HEK293 (cell line): ENCODE measurements around the gene RECK.

Experiments
- CTCF ChIA-PET: fragments of 350-600 bp; formaldehyde crosslinking; extraction: SDS; loops from one replicate; lab custom pipeline; 2021; ENCODE audit warnings: antibody characterized with exemption; lab: Yijun Ruan, JAX
- POLR2A ChIA-PET: fragments of 300-600 bp; formaldehyde crosslinking; extraction: SDS; loops from one replicate; lab custom pipeline; 2020; ENCODE audit warnings: antibody characterized with exemption, inconsistent platforms; lab: Yijun Ruan, JAX
- H3K27ac ChIP-seq: fragments of 200-500 bp; sonication (Bioruptor generic); 2 replicates; pipeline ENCODE4 v1.5.1; 2014; ENCODE audit warnings: low read depth, low read length, control low read depth, inconsistent platforms; ENCODE audit errors: extremely low read depth
- H3K36me3 ChIP-seq, 2 experiments: fragments of 200-500 bp in 1 of 2; sonication (Bioruptor generic) in 1 of 2; 1 replicate in 1 of 2; 2 replicates in 1 of 2; pipeline ENCODE4 v1.5.1; 2014 to 2017; ENCODE audit warnings: inconsistent platforms in 2 of 2, low read length in 2 of 2; ENCODE audit not compliant: control insufficient read depth in 2 of 2, insufficient read depth in 1 of 2
- H3K4me1 ChIP-seq: fragments of 200-500 bp; sonication (Bioruptor generic); 2 replicates; pipeline ENCODE4 v1.5.1; 2014; ENCODE audit warnings: mild to moderate bottlenecking, low read length, inconsistent platforms; ENCODE audit not compliant: control insufficient read depth, insufficient read depth
- H3K4me3 ChIP-seq: 2 replicates; pipeline ENCODE4 v1.5.1; 2011; ENCODE audit warnings: low read depth, mild to moderate bottlenecking, control low read depth, low read length, moderate library complexity
- H3K9me3 ChIP-seq: fragments of 200-500 bp; sonication (Bioruptor generic); 2 replicates; pipeline ENCODE4 v1.5.1; 2014; ENCODE audit warnings: low read depth, low read length, inconsistent platforms; ENCODE audit not compliant: control insufficient read depth, insufficient read depth
- PATZ1 ChIP-seq: fragments of 450-650 bp; formaldehyde crosslinking; IDR thresholded peaks from 2 replicates; pipeline ENCODE4 v1.5.1; 2016; ENCODE audit warnings: missing biosample characterization, missing genetic modification characterization
- PRDM4 ChIP-seq: fragments of 450-650 bp; formaldehyde crosslinking; IDR thresholded peaks from 2 replicates; pipeline ENCODE4 v1.5.1; 2017; ENCODE audit warnings: missing biosample characterization, missing genetic modification characterization
- TRIM28 ChIP-seq: IDR thresholded peaks from 2 replicates; pipeline ENCODE4 v1.6.1; 2011; ENCODE audit warnings: low read length, control low read depth, borderline replicate concordance
- YY2 ChIP-seq: fragments of 450-650 bp; formaldehyde crosslinking; IDR thresholded peaks from 2 replicates; pipeline ENCODE4 v1.5.1; 2016; ENCODE audit warnings: missing biosample characterization, missing genetic modification characterization
- ZBTB17 ChIP-seq: fragments of 450-650 bp; formaldehyde crosslinking; IDR thresholded peaks from 2 replicates; pipeline ENCODE4 v1.5.1; 2016; ENCODE audit warnings: missing biosample characterization, missing genetic modification characterization
- ZBTB7A ChIP-seq: fragments of 450-650 bp; formaldehyde crosslinking; IDR thresholded peaks from 2 replicates; pipeline ENCODE4 v1.5.1; 2016; ENCODE audit warnings: low read depth, missing biosample characterization, missing genetic modification characterization
- ZEB2 ChIP-seq: fragments of 450-650 bp; formaldehyde crosslinking; IDR thresholded peaks from 2 replicates; pipeline ENCODE4 v1.5.1; 2016; ENCODE audit warnings: missing biosample characterization, missing genetic modification characterization
- ZNF184 ChIP-seq: fragments of 450-650 bp; IDR thresholded peaks from 2 replicates; pipeline ENCODE4 v1.5.1; 2018; ENCODE audit warnings: missing biosample characterization, mild to moderate bottlenecking, missing genetic modification characterization
- ZNF362 ChIP-seq: fragments of 450-650 bp; formaldehyde crosslinking; IDR thresholded peaks from 2 replicates; pipeline ENCODE4 v1.5.1; 2016; ENCODE audit warnings: missing biosample characterization, missing genetic modification characterization
- ZNF37A ChIP-seq: fragments of 450-650 bp; IDR thresholded peaks from 2 replicates; pipeline ENCODE4 v1.5.1; 2018; ENCODE audit warnings: missing biosample characterization, missing genetic modification characterization
- ZNF544 ChIP-seq: fragments of 450-650 bp; formaldehyde crosslinking; IDR thresholded peaks from 2 replicates; pipeline ENCODE4 v1.5.0; 2017; ENCODE audit warnings: missing biosample characterization, missing genetic modification characterization
- ZNF660 ChIP-seq: fragments of 450-650 bp; IDR thresholded peaks from 2 replicates; pipeline ENCODE4 v1.5.1; 2018; ENCODE audit warnings: missing biosample characterization, mild to moderate bottlenecking, missing genetic modification characterization
- ZNF692 ChIP-seq: fragments of 450-650 bp; formaldehyde crosslinking; IDR thresholded peaks from 2 replicates; pipeline ENCODE4 v1.5.1; 2016; ENCODE audit warnings: missing biosample characterization, missing genetic modification characterization
- ZNF791 ChIP-seq: fragments of 450-650 bp; formaldehyde crosslinking; IDR thresholded peaks from 2 replicates; pipeline ENCODE4 v1.5.1; 2016; ENCODE audit warnings: missing biosample characterization, missing genetic modification characterization

RECK gene

GRCh38 chr9:36146651-36147050, 109.9 kb downstream of the RECK start (continued):
- TF ChIP-seq TRIM28: no peak

GRCh38 chr9:36147441-36148175, 110.9 kb downstream of the RECK start:
- Histone ChIP-seq H3K36me3 (no peaks in the 10 kb centered on the region), H3K9me3 (no peaks in the 10 kb centered on the region), H3K27ac (no peak overlapping the region)
- CTCF ChIA-PET: interaction anchor here (0.6 kb wide), 1 partner anchor 75 kb away, joined by 4 read pairs; no protein-coding TSS in a partner anchor
- TF ChIP-seq PRDM4 (tag by site-specific recombination) (no peak), ZNF791 (tag by site-specific recombination) (no peak), ZNF692 (no peak)
- TF ChIP-seq, all 188 proteins: peak for 0
- H3K4me1 ChIP-seq: peaks cover 3% of the 10 kb centered on the region; the same call in 1 of the 2 replicates
- POLR2A ChIA-PET: interaction anchor here (3.4 to 4.2 kb wide), 2 partner anchors 11 to 16 kb away, joined by 17 read pairs; partner anchors contain the start of gene GLIPR2
- no peak overlapping the region for H3K4me3 ChIP-seq

GRCh38 chr9:36148311-36149051, 111.8 kb downstream of the RECK start:
- TF ChIP-seq ZNF660 (tag by site-specific recombination) (peak; percentile 97), ZEB2 (tag by site-specific recombination) (0 out of 2 replicates have a peak, but pooled peaks have one; percentile 42), ZNF362 (tag by site-specific recombination) (no peak), ZBTB17 (peak; percentile 49), ZNF544 (tag by site-specific recombination) (peak; percentile 73; the same call in 1 of the 2 replicates), PATZ1 (tag by site-specific recombination) (peak; percentile 67), ZNF184 (tag by site-specific recombination) (peak; percentile 80; the same call in 1 of the 2 replicates), ZNF37A (tag by site-specific recombination) (0 out of 2 replicates have a peak, but pooled peaks have one; percentile 45), YY2 (no peak), ZBTB7A (no peak)
- no peaks in the 10 kb centered on the region for H3K9me3 ChIP-seq
- POLR2A ChIA-PET: interaction anchor here (1.1 to 4.2 kb wide), 7 partner anchors 9 to 47 kb away, joined by 3 to 23 read pairs (median 5); partner anchors contain the start of genes CLTA and GLIPR2
- no peak overlapping the region for H3K27ac ChIP-seq
- no peaks in the 10 kb centered on the region for H3K36me3 ChIP-seq
- H3K4me3 ChIP-seq: no peak overlapping the region
- CTCF ChIA-PET: interaction anchor here (0.5 to 1.1 kb wide), 8 partner anchors 11 to 215 kb away, joined by 3 to 5 read pairs (median 3); partner anchors contain the start of gene CCIN
- H3K4me1 ChIP-seq: peaks cover 3% of the 10 kb centered on the region; the same call in 1 of the 2 replicates
